A673 (cell line): ENCODE data around the gene SLC7A6. TPM values are rescaled to one million over a fixed set of nuclear protein-coding genes. Genes with fewer than 3 reads are reported as not detected.
A peak's percentile ranks its signal among the peaks of the same experiment; 100 is the strongest.

Experiments used
- BruUV-seq: library from RNA; stranded (reverse); fragments of 400-500 nt; replicated peaks from 2 replicates; lab custom pipeline; 2021; lab: Mats Ljungman, UMichigan
- CTCF ChIA-PET: fragments of 300-600 bp; sonication (Branson Sonifier 250); formaldehyde crosslinking; loops from one replicate; lab custom pipeline; 2022; ENCODE audit warnings: antibody characterized with exemption; lab: Charles Lee
- POLR2A ChIA-PET: fragments of 300-600 bp; sonication (Branson Sonifier 250); formaldehyde crosslinking; loops from one replicate; lab custom pipeline; 2022; ENCODE audit warnings: antibody characterized with exemption; ENCODE audit not compliant: low non-redundant PET; lab: Charles Lee
- DNase-seq: peaks from one replicate; pipeline ENCODE4 v3.0.0-alpha.2; 2015; ENCODE audit warnings: low spot score
- H3K27ac ChIP-seq: fragments of 200-600 bp; sonication (generic); 2 replicates; pipeline ENCODE4 v1.5.1; 2016; ENCODE audit warnings: mixed run types, low read depth, mild to moderate bottlenecking, mixed read lengths, antibody characterized with exemption, low read length; ENCODE audit not compliant: poor library complexity, severe bottlenecking
- H3K27me3 ChIP-seq: fragments of 200-600 bp; sonication (generic); replicated peaks from 2 replicates; pipeline ENCODE4 v1.6.1; 2017; ENCODE audit warnings: mixed run types, low read depth, mild to moderate bottlenecking, mixed read lengths, antibody characterized with exemption, low read length; ENCODE audit not compliant: insufficient read depth, poor library complexity
- H3K36me3 ChIP-seq: fragments of 200-600 bp; sonication (generic); 2 replicates; pipeline ENCODE4 v1.6.1; 2016; ENCODE audit warnings: mixed run types, mild to moderate bottlenecking, mixed read lengths, antibody characterized with exemption, low read length; ENCODE audit not compliant: insufficient read depth, poor library complexity, severe bottlenecking
- H3K4me1 ChIP-seq: fragments of 200-600 bp; sonication (generic); 2 replicates; pipeline ENCODE4 v1.6.1; 2017; ENCODE audit warnings: mixed run types, mild to moderate bottlenecking, mixed read lengths, antibody characterized with exemption, low read length; ENCODE audit not compliant: insufficient read depth, poor library complexity, severe bottlenecking
- H3K4me3 ChIP-seq: fragments of 200-600 bp; sonication (generic); 2 replicates; pipeline ENCODE4 v1.5.1; 2016; ENCODE audit warnings: low read depth, mixed run types, mild to moderate bottlenecking, mixed read lengths, low read length; ENCODE audit not compliant: poor library complexity, severe bottlenecking
- H3K9me3 ChIP-seq: fragments of 200-600 bp; sonication (generic); 2 replicates; pipeline ENCODE4 v1.6.1; 2016; ENCODE audit warnings: mixed run types, low read depth, mild to moderate bottlenecking, mixed read lengths, antibody characterized with exemption, low read length; ENCODE audit not compliant: poor library complexity, severe bottlenecking
- EZH2 ChIP-seq: fragments of 200-600 bp; sonication (generic); IDR thresholded peaks from 2 replicates; pipeline ENCODE4 v1.6.1; 2017; ENCODE audit warnings: borderline replicate concordance, low read depth, mild to moderate bottlenecking, mixed read lengths, antibody characterized with exemption, low read length; ENCODE audit not compliant: poor library complexity, severe bottlenecking
- intact Hi-C: fragments of 100-400 bp; cut with micrococcal nuclease; formaldehyde crosslinking; loops from one replicate; pipeline ENCODE4 v1.10.0; 2022; ENCODE audit not compliant: unreplicated experiment
- total RNA-seq: library from RNA; stranded (reverse); gene quantifications from 2 replicates; pipeline ENCODE4 v1.2.3, GENCODE V29; 2021
- TF ChIP-seq, protein P1 (sequence below): fragments of 300-800, 200-600 bp; sonication (generic); conservative IDR thresholded peaks from 2 replicates; pipeline ENCODE4 v1.5.1; 2017; ENCODE audit warnings: low read depth, mild to moderate bottlenecking, antibody characterized with exemption, low read length, moderate library complexity, mixed read lengths

SLC7A6 gene
- total RNA-seq, 1 experiment from 2014 or later: 58.7 TPM

DNA sequence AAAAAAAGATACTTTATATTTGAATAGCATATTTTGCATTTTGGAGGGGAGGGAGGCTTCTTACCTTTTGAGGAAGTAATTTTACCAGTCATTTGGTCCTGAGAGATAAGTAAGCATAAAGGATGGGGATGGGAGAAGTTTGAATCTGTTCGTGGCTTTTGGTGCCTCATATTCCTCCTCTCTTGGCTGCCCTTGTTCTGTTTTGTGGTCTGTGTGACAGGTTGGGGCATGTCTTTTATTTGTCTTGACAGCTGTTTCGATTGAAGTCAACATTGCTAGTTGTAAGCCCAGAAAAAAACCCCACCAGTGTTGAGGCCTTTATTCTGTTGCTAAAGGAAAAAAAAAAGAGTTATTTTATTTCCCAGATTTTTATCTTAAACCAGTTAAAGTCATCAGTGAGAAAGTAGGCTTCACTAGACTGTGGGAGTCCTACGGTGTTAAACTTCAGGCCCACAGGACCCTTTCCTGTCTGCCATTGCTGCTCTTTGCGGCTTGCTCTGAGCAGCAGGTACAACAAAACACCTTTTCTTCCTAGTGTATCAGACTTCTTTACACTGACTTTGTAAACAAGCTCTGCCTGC lies 11.4 kb downstream of the SLC7A6 start:
- no peaks in the 10 kb centered on the region for H3K9me3 ChIP-seq
- no peak overlapping the region for H3K4me3 ChIP-seq
- TSS peak; percentile 17 for BruUV-seq
- H3K4me1 ChIP-seq: no peaks in the 10 kb centered on the region
- ChIA-PET POLR2A (no interaction called here), CTCF (interaction anchor here (0.5 kb wide), 1 partner anchor 13 kb away, joined by 5 read pairs; no protein-coding TSS in a partner anchor)
- DNase-seq: no peak
- TF ChIP-seq, protein P1, sequence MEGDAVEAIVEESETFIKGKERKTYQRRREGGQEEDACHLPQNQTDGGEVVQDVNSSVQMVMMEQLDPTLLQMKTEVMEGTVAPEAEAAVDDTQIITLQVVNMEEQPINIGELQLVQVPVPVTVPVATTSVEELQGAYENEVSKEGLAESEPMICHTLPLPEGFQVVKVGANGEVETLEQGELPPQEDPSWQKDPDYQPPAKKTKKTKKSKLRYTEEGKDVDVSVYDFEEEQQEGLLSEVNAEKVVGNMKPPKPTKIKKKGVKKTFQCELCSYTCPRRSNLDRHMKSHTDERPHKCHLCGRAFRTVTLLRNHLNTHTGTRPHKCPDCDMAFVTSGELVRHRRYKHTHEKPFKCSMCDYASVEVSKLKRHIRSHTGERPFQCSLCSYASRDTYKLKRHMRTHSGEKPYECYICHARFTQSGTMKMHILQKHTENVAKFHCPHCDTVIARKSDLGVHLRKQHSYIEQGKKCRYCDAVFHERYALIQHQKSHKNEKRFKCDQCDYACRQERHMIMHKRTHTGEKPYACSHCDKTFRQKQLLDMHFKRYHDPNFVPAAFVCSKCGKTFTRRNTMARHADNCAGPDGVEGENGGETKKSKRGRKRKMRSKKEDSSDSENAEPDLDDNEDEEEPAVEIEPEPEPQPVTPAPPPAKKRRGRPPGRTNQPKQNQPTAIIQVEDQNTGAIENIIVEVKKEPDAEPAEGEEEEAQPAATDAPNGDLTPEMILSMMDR: no peak
- TF ChIP-seq EZH2: no peak
- intact Hi-C loops: no loop called here
- H3K27ac ChIP-seq: no peak overlapping the region
- no peaks in the 10 kb centered on the region for H3K27me3 ChIP-seq
- H3K36me3 ChIP-seq: peaks cover 4% of the 10 kb centered on the region

DNA sequence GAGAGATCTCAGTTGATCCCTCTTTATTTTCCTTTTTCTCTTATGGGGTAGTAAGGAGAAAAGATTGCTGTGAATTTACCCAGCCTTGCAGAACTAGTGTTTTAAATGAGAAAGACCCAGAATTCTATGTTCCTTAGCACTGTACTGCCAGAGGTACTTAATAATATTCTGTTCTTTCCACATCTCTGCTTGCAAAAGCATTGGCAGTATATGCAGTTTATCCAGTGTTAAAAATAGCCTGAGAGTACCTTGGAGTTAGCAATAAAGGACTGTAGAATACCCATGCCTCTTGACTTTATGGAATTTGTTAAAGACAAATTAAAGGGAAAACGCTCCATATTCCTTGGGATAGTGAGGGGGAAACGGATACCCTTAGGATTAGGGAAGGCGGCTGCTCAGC lies 11.9 kb downstream of the SLC7A6 start:
- peaks cover 4% of the 10 kb centered on the region for H3K36me3 ChIP-seq
- H3K9me3 ChIP-seq: no peaks in the 10 kb centered on the region
- no peaks in the 10 kb centered on the region for H3K27me3 ChIP-seq
- no peak overlapping the region for H3K27ac ChIP-seq
- H3K4me1 ChIP-seq: no peaks in the 10 kb centered on the region
- no peak overlapping the region for H3K4me3 ChIP-seq
- ChIA-PET POLR2A (no interaction called here), CTCF (no interaction called here)
- no TSS peak for BruUV-seq
- no peak for DNase-seq
- no peak for TF ChIP-seq EZH2
- TF ChIP-seq, protein P1: no peak
- intact Hi-C loops: no loop called here

DNA sequence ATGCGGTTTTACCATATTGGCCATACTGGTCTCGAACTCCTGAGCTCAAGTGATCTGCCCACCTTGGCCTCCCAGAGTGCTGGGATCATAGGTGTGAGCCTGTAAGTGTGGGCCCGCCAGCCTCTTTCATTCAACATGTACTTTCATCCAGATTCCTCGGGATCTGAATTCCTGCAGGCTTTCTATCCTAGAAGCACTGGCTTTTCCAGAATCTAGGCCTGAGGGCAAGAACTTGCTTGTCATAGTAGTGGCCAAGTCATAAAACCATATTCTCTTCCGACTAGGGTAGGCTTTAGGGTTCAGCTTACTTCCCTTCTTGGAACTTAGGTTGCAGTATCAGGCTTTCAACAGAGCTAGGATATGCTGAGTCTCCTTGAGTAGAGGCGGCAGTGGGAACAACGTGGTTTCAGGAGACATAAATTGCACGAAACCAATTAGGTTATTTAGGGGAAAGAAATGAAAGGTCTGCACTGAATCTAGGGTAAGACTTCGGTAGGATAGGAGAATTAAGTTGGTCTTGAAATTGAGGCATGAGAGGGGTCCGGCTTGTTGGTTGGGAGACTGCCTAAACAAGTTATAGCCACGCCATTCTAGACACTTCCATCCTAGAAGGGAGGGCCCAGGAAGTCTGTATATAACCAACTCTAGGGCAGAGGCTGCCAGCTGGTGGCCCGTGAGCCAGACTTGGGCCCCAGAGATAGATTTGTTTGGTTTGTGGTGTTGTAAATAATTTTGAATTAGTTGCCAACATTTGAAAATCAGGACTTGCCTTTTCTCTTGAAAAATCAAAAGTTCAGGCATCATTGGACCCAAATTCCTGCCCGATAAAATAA lies 15.6 kb downstream of the SLC7A6 start:
- no peak for DNase-seq
- CTCF ChIA-PET: no interaction called here
- TF ChIP-seq, protein P1: no peak
- TF ChIP-seq EZH2: no peak
- Histone ChIP-seq H3K27me3 (no peaks in the 10 kb centered on the region), H3K27ac (no peak overlapping the region), H3K4me1 (no peaks in the 10 kb centered on the region), H3K9me3 (no peaks in the 10 kb centered on the region), H3K36me3 (peaks cover 5% of the 10 kb centered on the region), H3K4me3 (no peak overlapping the region)
- POLR2A ChIA-PET: no interaction called here
- BruUV-seq: no TSS peak
- intact Hi-C loops: no loop called here
